ENCODE results near the gene GNAQ.

GNAQ gene

DNA sequence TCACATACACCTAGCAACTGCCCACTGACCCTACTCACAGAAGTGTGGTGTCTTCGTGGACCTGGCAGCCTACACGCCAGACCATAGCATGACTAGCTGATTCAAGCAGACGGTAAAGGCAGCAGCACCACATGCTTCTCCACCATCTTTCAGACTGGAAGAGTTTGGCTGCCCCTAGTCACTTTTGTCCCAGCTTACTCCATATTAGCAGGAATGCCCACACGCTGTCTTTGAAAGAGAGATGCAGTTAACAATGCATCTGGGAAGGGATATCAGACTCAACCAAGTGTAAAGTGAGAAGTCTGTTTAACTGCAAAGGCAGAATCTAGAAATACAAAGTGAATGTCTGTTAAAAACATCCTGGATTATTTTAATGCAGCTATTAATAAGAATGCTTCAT, 206.2 kb downstream of the GNAQ start:
- ChIA-PET CTCF (interaction anchor here (0.9 to 1.4 kb wide), 3 partner anchors 16 to 366 kb away, joined by 3 to 6 read pairs (median 3); no protein-coding TSS in a partner anchor), POLR2A (interaction anchor here (0.8 kb wide), 1 partner anchor 207 kb away, joined by 3 read pairs; no protein-coding TSS in a partner anchor)
- Histone ChIP-seq H3K4me3 (ENCODE audit: control insufficient read depth in 1 of 7, extremely low read depth in 1 of 7, insufficient read depth in 4 of 7, low read depth in 2 of 7, low read length in 6 of 7) (no peak overlapping the region), H3K36me3 (ENCODE audit: control insufficient read depth in 4 of 4, insufficient read depth in 4 of 4, low read length in 3 of 4) (peaks cover 0 to 4% (median 4%) of the 10 kb centered on the region in 4 experiments), H3K4me1 (ENCODE audit: control extremely low read depth in 1 of 4, control insufficient read depth in 4 of 4, insufficient read depth in 4 of 4, low read length in 3 of 4) (peaks cover 10 to 36% (median 19%) of the 10 kb centered on the region in 4 experiments), H3K9me3 (ENCODE audit: control extremely low read depth in 1 of 5, control insufficient read depth in 4 of 5, insufficient read depth in 2 of 5, low read depth in 1 of 5, low read length in 4 of 5) (no peaks in the 10 kb centered on the region), H3K27ac (ENCODE audit: insufficient read depth in 1 of 2, low read depth in 1 of 2, low read length in 2 of 2, poor library complexity in 1 of 2, severe bottlenecking in 2 of 2) (no peak overlapping the region), H3K27me3 (replicated peaks in 2 of 5; ENCODE audit: control insufficient read depth in 4 of 5, insufficient read depth in 5 of 5, low read length in 4 of 5) (no peaks in the 10 kb centered on the region)
- 100% methylated on average over 3 of the region's 4 CpGs for WGBS (ENCODE audit: insufficient coverage)
- no peak for DNase-seq

DNA sequence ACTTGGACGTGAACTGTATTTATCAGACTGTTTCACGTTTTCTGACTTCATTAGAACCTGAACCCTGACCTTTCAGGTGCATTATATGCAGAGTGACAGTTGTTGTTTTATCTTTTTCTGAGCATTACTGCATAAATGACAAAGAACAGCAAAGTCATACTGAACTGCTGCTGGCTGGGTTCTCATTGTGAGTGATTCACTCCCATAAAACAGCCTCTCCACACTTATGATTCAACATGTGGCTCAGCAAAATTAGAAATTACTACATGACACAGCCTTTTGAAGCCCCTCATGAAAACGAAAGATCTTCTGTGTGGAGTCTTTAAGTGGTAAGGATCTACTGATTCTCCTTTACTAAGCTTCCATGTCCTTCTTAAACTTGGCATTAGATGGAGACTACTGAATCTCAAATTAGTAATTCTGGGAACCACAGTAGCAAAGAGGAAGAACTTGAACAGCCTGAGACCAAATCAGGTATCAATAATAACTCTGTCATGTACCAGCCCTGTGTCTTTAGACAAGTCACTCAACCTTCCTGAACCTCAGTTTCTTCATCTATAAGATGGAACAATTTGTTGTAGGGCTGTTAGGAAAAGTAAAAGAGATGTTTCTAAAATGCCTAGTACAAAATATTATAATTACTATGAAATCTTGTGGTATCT, 211.2 kb downstream of the GNAQ start:
- no peaks in the 10 kb centered on the region for H3K27me3 ChIP-seq (replicated peaks in 2 of 5; ENCODE audit: control insufficient read depth in 4 of 5, insufficient read depth in 5 of 5, low read length in 4 of 5)
- ChIA-PET CTCF (interaction anchor here (1.0 to 3.0 kb wide), 2 partner anchors 12 to 18 kb away, joined by 3 to 10 read pairs; no protein-coding TSS in a partner anchor), POLR2A (no interaction called here)
- H3K27ac ChIP-seq (ENCODE audit: insufficient read depth in 1 of 2, low read depth in 1 of 2, low read length in 2 of 2, poor library complexity in 1 of 2, severe bottlenecking in 2 of 2): no peak overlapping the region
- H3K36me3 ChIP-seq (ENCODE audit: control insufficient read depth in 4 of 4, insufficient read depth in 4 of 4, low read length in 3 of 4): peaks cover 0 to 6% (median 2%) of the 10 kb centered on the region in 4 experiments
- peak; percentile 29 to 77 (median 71) for DNase-seq
- H3K9me3 ChIP-seq (ENCODE audit: control extremely low read depth in 1 of 5, control insufficient read depth in 4 of 5, insufficient read depth in 2 of 5, low read depth in 1 of 5, low read length in 4 of 5): no peaks in the 10 kb centered on the region
- 71% methylated on average over 1 of the region's 3 CpGs for WGBS (ENCODE audit: insufficient coverage)
- H3K4me1 ChIP-seq (ENCODE audit: control extremely low read depth in 1 of 4, control insufficient read depth in 4 of 4, insufficient read depth in 4 of 4, low read length in 3 of 4): peaks cover 7 to 11% (median 9%) of the 10 kb centered on the region in 4 experiments
- no peak overlapping the region for H3K4me3 ChIP-seq (ENCODE audit: control insufficient read depth in 1 of 7, extremely low read depth in 1 of 7, insufficient read depth in 4 of 7, low read depth in 2 of 7, low read length in 6 of 7)

DNA sequence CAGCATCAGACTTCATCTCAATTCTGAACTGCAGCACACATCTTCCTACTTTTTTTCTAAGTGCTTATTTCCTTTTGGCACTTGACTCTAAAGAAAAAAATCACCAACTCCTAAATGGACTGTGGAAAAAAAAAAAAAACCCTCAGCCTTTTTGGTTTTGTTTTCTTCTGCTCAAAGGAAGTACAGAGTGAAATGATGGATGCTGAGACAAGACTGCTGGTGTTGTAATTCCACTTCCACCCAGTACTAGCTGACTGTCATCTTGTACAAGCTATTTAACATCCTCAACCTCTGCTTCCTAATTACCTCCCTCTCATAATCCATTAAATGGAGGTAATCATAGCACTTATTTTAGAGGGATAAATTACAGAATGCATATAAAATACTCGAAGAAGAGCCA, 212.0 kb downstream of the GNAQ start:
- Histone ChIP-seq H3K27me3 (replicated peaks in 2 of 5; ENCODE audit: control insufficient read depth in 4 of 5, insufficient read depth in 5 of 5, low read length in 4 of 5) (no peaks in the 10 kb centered on the region), H3K9me3 (ENCODE audit: control extremely low read depth in 1 of 5, control insufficient read depth in 4 of 5, insufficient read depth in 2 of 5, low read depth in 1 of 5, low read length in 4 of 5) (no peaks in the 10 kb centered on the region), H3K4me1 (ENCODE audit: control extremely low read depth in 1 of 4, control insufficient read depth in 4 of 4, insufficient read depth in 4 of 4, low read length in 3 of 4) (peaks cover 7 to 11% (median 9%) of the 10 kb centered on the region in 4 experiments), H3K4me3 (ENCODE audit: control insufficient read depth in 1 of 7, extremely low read depth in 1 of 7, insufficient read depth in 4 of 7, low read depth in 2 of 7, low read length in 6 of 7) (no peak overlapping the region), H3K27ac (ENCODE audit: insufficient read depth in 1 of 2, low read depth in 1 of 2, low read length in 2 of 2, poor library complexity in 1 of 2, severe bottlenecking in 2 of 2) (no peak overlapping the region), H3K36me3 (ENCODE audit: control insufficient read depth in 4 of 4, insufficient read depth in 4 of 4, low read length in 3 of 4) (peaks cover under 1 to 8% (median 3%) of the 10 kb centered on the region in 4 experiments)
- CTCF ChIA-PET: interaction anchor here (0.7 to 3.0 kb wide), 7 partner anchors 11 to 216 kb away, joined by 3 to 10 read pairs (median 3); no protein-coding TSS in a partner anchor
- POLR2A ChIA-PET: no interaction called here
- WGBS (ENCODE audit: insufficient coverage): no CpG with 5 or more reads among the region's 1 CpG
- DNase-seq: peak; percentile 34 to 81 (median 70)

DNA sequence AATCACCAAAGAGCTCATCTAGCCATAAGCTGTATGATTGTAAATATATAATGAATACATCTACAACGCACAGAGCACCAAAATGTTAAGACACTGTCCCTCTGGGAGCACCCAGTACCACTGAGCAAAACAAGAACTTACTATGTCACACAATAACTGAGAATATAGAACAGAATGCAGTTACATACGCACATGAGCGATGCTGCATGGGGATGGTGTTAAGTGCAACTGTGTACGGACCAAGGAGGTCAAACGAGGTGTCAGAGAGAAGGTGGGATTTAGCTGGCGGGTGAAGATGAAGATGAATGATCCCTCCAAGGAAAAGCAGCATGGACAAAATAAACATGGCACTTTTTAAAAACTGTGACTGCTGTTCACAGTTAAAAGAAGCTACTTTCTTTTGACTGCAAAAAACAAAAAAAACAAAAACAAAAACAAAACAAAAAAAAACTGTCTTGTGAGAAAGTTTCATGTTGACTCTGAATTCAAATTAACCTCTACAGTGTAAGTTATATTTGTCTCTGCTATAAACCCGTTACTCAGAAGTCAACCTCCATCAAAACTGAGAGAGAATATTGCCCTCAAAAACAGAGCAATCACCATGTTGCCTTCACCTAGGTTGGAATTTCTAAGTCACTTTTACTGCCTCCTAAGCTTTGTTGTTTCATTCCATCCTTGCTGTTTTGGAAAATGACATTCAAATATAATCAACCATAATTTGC, 213.9 kb downstream of the GNAQ start:
- POLR2A ChIA-PET: no interaction called here
- CTCF ChIA-PET: interaction anchor here (1.0 to 3.0 kb wide), 5 partner anchors 9 to 23 kb away, joined by 5 to 10 read pairs (median 7); no protein-coding TSS in a partner anchor
- Histone ChIP-seq H3K4me3 (ENCODE audit: control insufficient read depth in 1 of 7, extremely low read depth in 1 of 7, insufficient read depth in 4 of 7, low read depth in 2 of 7, low read length in 6 of 7) (no peak overlapping the region), H3K27me3 (replicated peaks in 2 of 5; ENCODE audit: control insufficient read depth in 4 of 5, insufficient read depth in 5 of 5, low read length in 4 of 5) (no peaks in the 10 kb centered on the region), H3K36me3 (ENCODE audit: control insufficient read depth in 4 of 4, insufficient read depth in 4 of 4, low read length in 3 of 4) (peaks cover 5 to 24% (median 13%) of the 10 kb centered on the region in 4 experiments), H3K9me3 (ENCODE audit: control extremely low read depth in 1 of 5, control insufficient read depth in 4 of 5, insufficient read depth in 2 of 5, low read depth in 1 of 5, low read length in 4 of 5) (no peaks in the 10 kb centered on the region), H3K27ac (ENCODE audit: insufficient read depth in 1 of 2, low read depth in 1 of 2, low read length in 2 of 2, poor library complexity in 1 of 2, severe bottlenecking in 2 of 2) (no peak overlapping the region), H3K4me1 (ENCODE audit: control extremely low read depth in 1 of 4, control insufficient read depth in 4 of 4, insufficient read depth in 4 of 4, low read length in 3 of 4) (peaks cover 7 to 11% (median 9%) of the 10 kb centered on the region in 4 experiments)
- no peak for DNase-seq
- 100% methylated on average over 5 of the region's 7 CpGs for WGBS (ENCODE audit: insufficient coverage)

DNA sequence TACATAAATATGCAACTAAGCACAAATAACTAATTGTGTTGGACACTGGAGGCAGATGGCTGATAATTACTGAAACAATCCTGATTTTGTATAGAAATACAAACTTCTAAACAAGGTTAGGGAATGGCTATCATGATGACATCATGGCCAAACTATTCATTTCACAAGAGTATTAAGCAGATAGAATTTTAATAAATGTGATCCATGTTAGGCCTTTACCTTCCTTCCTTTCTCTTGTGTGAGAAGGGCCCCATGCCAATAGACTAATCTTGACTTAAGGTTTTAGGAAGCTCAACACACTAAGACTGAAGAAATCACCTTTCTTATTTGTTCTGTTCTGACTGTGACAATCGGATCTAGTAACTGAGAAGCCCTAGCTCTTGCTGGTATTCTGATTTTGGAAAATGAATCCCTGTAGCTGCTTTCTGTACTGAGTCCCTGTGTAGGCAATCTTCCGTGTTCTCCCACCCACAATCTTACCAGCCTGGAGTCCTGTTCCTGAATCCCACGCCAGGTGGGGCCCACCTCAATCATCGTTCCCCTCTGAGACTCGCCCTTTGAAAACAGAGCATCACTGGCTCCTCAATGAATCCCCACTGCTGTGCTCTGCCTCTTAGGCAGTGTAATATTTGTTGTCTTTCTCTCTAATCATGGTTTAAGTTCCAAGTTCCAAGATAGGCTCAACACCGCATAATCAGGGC, 214.8 kb downstream of the GNAQ start:
- 90% methylated on average over 5 of the region's 6 CpGs for WGBS (ENCODE audit: insufficient coverage)
- POLR2A ChIA-PET: no interaction called here
- Histone ChIP-seq H3K36me3 (ENCODE audit: control insufficient read depth in 4 of 4, insufficient read depth in 4 of 4, low read length in 3 of 4) (peaks cover 6 to 28% (median 17%) of the 10 kb centered on the region in 4 experiments), H3K9me3 (ENCODE audit: control extremely low read depth in 1 of 5, control insufficient read depth in 4 of 5, insufficient read depth in 2 of 5, low read depth in 1 of 5, low read length in 4 of 5) (no peaks in the 10 kb centered on the region), H3K4me1 (ENCODE audit: control extremely low read depth in 1 of 4, control insufficient read depth in 4 of 4, insufficient read depth in 4 of 4, low read length in 3 of 4) (peaks cover 6 to 11% (median 8%) of the 10 kb centered on the region in 4 experiments), H3K27ac (ENCODE audit: insufficient read depth in 1 of 2, low read depth in 1 of 2, low read length in 2 of 2, poor library complexity in 1 of 2, severe bottlenecking in 2 of 2) (no peak overlapping the region), H3K4me3 (ENCODE audit: control insufficient read depth in 1 of 7, extremely low read depth in 1 of 7, insufficient read depth in 4 of 7, low read depth in 2 of 7, low read length in 6 of 7) (no peak overlapping the region), H3K27me3 (replicated peaks in 2 of 5; ENCODE audit: control insufficient read depth in 4 of 5, insufficient read depth in 5 of 5, low read length in 4 of 5) (no peaks in the 10 kb centered on the region)
- no peak for DNase-seq
- CTCF ChIA-PET: interaction anchor here (1.9 to 2.1 kb wide), 2 partner anchors 12 to 13 kb away, joined by 6 to 7 read pairs; no protein-coding TSS in a partner anchor

DNA sequence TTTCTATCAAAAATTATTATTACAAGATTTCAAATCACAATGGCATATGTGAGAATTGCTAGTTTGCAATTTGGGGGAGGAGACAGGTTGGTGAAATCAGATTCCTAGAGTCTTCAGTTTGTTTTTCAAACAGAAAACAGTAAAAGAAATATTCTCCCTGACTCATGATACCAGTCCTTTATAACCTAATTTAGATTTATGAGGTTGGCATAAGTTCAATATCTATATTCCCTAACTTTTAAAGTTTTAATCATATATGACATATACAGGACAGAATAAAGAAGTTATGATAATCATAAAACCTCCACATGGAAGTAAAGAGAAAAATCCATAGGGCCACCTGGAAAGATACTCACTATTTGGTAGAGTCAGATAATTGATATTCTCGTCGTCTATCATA, 216.4 kb downstream of the GNAQ start:
- WGBS (ENCODE audit: insufficient coverage): no CpG with 5 or more reads among the region's 2 CpGs
- no peak for DNase-seq
- peaks cover 2 to 10% (median 4%) of the 10 kb centered on the region in 4 experiments for H3K4me1 ChIP-seq (ENCODE audit: control extremely low read depth in 1 of 4, control insufficient read depth in 4 of 4, insufficient read depth in 4 of 4, low read length in 3 of 4)
- POLR2A ChIA-PET: no interaction called here
- no peaks in the 10 kb centered on the region for H3K9me3 ChIP-seq (ENCODE audit: control extremely low read depth in 1 of 5, control insufficient read depth in 4 of 5, insufficient read depth in 2 of 5, low read depth in 1 of 5, low read length in 4 of 5)
- CTCF ChIA-PET: no interaction called here
- no peak overlapping the region for H3K4me3 ChIP-seq (ENCODE audit: control insufficient read depth in 1 of 7, extremely low read depth in 1 of 7, insufficient read depth in 4 of 7, low read depth in 2 of 7, low read length in 6 of 7)
- no peaks in the 10 kb centered on the region for H3K27me3 ChIP-seq (replicated peaks in 2 of 5; ENCODE audit: control insufficient read depth in 4 of 5, insufficient read depth in 5 of 5, low read length in 4 of 5)
- H3K36me3 ChIP-seq (ENCODE audit: control insufficient read depth in 4 of 4, insufficient read depth in 4 of 4, low read length in 3 of 4): peaks cover 11 to 37% (median 24%) of the 10 kb centered on the region in 4 experiments
- H3K27ac ChIP-seq (ENCODE audit: insufficient read depth in 1 of 2, low read depth in 1 of 2, low read length in 2 of 2, poor library complexity in 1 of 2, severe bottlenecking in 2 of 2): no peak overlapping the region

Data from common myeloid progenitor, CD34-positive (primary cell).